ENCODE results near the gene DMAC2.
A peak's percentile ranks its signal among the peaks of the same experiment; 100 is the strongest.

Gene DMAC2

GRCh38 chr19:41462497-41462896 is 22.8 kb upstream of the DMAC2 start:
- no peaks in the 10 kb centered on the region for H3K36me3 ChIP-seq (ENCODE audit: control insufficient read depth in 2 of 2, insufficient read depth in 2 of 2, low read length in 2 of 2)
- H3K4me1 ChIP-seq (ENCODE audit: control insufficient read depth in 2 of 2, insufficient read depth in 2 of 2, low read length in 2 of 2) = no peaks in the 10 kb centered on the region
- H3K9ac ChIP-seq (ENCODE audit: low read depth in 1 of 2, low read length in 2 of 2) = no peak overlapping the region
- H3K9me3 ChIP-seq (ENCODE audit: control insufficient read depth in 2 of 2, low read length in 2 of 2) = no peaks in the 10 kb centered on the region
- no peak overlapping the region for H3K27ac ChIP-seq (ENCODE audit: low read depth in 2 of 2, low read length in 2 of 2)
- H3K27me3 ChIP-seq (ENCODE audit: control insufficient read depth in 2 of 2, insufficient read depth in 2 of 2, low read length in 2 of 2) = peaks cover 0 to 6% of the 10 kb centered on the region in 2 donors
- no peak overlapping the region for H3K4me3 ChIP-seq (ENCODE audit: low read length in 2 of 2)

GRCh38 chr19:41457241-41457640 is 17.5 kb upstream of the DMAC2 start:
- H3K9ac ChIP-seq (ENCODE audit: low read depth in 1 of 2, low read length in 2 of 2) = no peak overlapping the region
- H3K4me3 ChIP-seq (ENCODE audit: low read length in 2 of 2) = no peak overlapping the region
- no peaks in the 10 kb centered on the region for H3K4me1 ChIP-seq (ENCODE audit: control insufficient read depth in 2 of 2, insufficient read depth in 2 of 2, low read length in 2 of 2)
- H3K27me3 ChIP-seq (ENCODE audit: control insufficient read depth in 2 of 2, insufficient read depth in 2 of 2, low read length in 2 of 2) = peaks cover 0 to 7% of the 10 kb centered on the region in 2 donors
- H3K36me3 ChIP-seq (ENCODE audit: control insufficient read depth in 2 of 2, insufficient read depth in 2 of 2, low read length in 2 of 2) = no peaks in the 10 kb centered on the region
- no peak overlapping the region for H3K27ac ChIP-seq (ENCODE audit: low read depth in 2 of 2, low read length in 2 of 2)
- no peaks in the 10 kb centered on the region for H3K9me3 ChIP-seq (ENCODE audit: control insufficient read depth in 2 of 2, low read length in 2 of 2)

GRCh38 chr19:41456342-41456918 is 16.7 kb upstream of the DMAC2 start:
- no peaks in the 10 kb centered on the region for H3K9me3 ChIP-seq (ENCODE audit: control insufficient read depth in 2 of 2, low read length in 2 of 2)
- H3K4me1 ChIP-seq (ENCODE audit: control insufficient read depth in 2 of 2, insufficient read depth in 2 of 2, low read length in 2 of 2) = no peaks in the 10 kb centered on the region
- no peak overlapping the region for H3K4me3 ChIP-seq (ENCODE audit: low read length in 2 of 2)
- no peak overlapping the region for H3K27ac ChIP-seq (ENCODE audit: low read depth in 2 of 2, low read length in 2 of 2)
- H3K36me3 ChIP-seq (ENCODE audit: control insufficient read depth in 2 of 2, insufficient read depth in 2 of 2, low read length in 2 of 2) = no peaks in the 10 kb centered on the region
- peaks cover 0 to 7% of the 10 kb centered on the region in 2 donors for H3K27me3 ChIP-seq (ENCODE audit: control insufficient read depth in 2 of 2, insufficient read depth in 2 of 2, low read length in 2 of 2)
- H3K9ac ChIP-seq (ENCODE audit: low read depth in 1 of 2, low read length in 2 of 2) = no peak overlapping the region

DNA sequence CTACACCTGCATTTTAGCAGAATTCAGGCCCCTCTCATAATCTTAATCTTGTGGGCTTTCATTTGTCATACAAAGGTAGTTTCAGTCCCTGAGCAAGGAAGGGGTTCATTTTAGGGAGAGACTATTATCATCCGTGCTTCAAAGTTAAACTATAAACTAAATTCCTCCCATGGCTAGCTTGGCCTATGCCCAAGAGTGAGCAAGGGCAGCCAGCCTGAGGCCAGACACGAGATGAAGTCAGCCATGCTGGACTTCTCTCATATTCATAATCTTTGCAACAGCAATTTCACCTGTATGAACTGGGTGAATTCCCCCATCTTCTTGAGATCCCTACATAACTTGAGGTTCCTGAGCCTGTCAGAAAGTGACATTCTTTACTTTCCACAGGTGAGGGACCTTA is 16.2 kb upstream of the DMAC2 start:
- no peaks in the 10 kb centered on the region for H3K4me1 ChIP-seq (ENCODE audit: control insufficient read depth in 2 of 2, insufficient read depth in 2 of 2, low read length in 2 of 2)
- H3K27ac ChIP-seq (ENCODE audit: low read depth in 2 of 2, low read length in 2 of 2) = no peak overlapping the region
- H3K9ac ChIP-seq (ENCODE audit: low read depth in 1 of 2, low read length in 2 of 2) = no peak overlapping the region
- peaks cover 0 to 7% of the 10 kb centered on the region in 2 donors for H3K27me3 ChIP-seq (ENCODE audit: control insufficient read depth in 2 of 2, insufficient read depth in 2 of 2, low read length in 2 of 2)
- H3K9me3 ChIP-seq (ENCODE audit: control insufficient read depth in 2 of 2, low read length in 2 of 2) = no peaks in the 10 kb centered on the region
- H3K36me3 ChIP-seq (ENCODE audit: control insufficient read depth in 2 of 2, insufficient read depth in 2 of 2, low read length in 2 of 2) = no peaks in the 10 kb centered on the region
- H3K4me3 ChIP-seq (ENCODE audit: low read length in 2 of 2) = no peak overlapping the region

DNA sequence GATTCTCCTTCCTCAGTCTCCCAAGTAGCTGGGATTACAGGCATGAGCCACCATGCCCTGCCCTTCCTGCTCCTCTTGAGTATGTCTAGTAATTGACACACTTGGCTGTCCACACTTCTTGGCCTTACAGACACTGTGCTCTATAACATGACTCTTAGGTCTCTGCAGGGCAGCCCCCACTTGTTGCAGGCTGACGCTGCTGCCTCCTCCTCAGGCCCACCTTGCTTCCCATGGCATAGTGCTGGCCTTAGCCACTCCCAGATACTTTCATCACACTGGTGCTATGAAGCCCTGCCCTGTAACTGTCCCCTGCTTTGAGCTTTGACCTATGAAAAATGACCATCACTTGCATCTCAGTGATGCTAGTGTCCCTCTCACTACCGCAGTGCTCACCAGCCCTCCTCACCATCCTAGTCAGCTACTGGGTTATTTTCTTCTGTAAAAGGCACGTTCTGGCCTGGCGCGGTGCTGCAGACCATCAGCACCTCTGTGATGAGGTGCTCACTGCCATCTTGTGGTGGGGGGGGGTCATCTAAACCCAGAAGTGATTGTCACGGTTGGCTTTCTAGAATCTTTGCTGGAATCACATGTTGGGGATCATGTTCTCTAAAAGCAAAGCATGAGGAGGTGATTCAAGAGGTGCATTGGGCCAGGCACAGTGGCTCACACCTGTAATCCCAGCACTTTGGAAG is 13.0 kb upstream of the DMAC2 start:
- Histone ChIP-seq H3K4me1 (ENCODE audit: control insufficient read depth in 2 of 2, insufficient read depth in 2 of 2, low read length in 2 of 2) (no peaks in the 10 kb centered on the region), H3K9me3 (ENCODE audit: control insufficient read depth in 2 of 2, low read length in 2 of 2) (no peaks in the 10 kb centered on the region), H3K27me3 (ENCODE audit: control insufficient read depth in 2 of 2, insufficient read depth in 2 of 2, low read length in 2 of 2) (peaks cover 0 to 3% of the 10 kb centered on the region in 2 donors), H3K36me3 (ENCODE audit: control insufficient read depth in 2 of 2, insufficient read depth in 2 of 2, low read length in 2 of 2) (no peaks in the 10 kb centered on the region), H3K4me3 (ENCODE audit: low read length in 2 of 2) (no peak overlapping the region), H3K27ac (ENCODE audit: low read depth in 2 of 2, low read length in 2 of 2) (no peak overlapping the region), H3K9ac (ENCODE audit: low read depth in 1 of 2, low read length in 2 of 2) (no peak overlapping the region)

DNA sequence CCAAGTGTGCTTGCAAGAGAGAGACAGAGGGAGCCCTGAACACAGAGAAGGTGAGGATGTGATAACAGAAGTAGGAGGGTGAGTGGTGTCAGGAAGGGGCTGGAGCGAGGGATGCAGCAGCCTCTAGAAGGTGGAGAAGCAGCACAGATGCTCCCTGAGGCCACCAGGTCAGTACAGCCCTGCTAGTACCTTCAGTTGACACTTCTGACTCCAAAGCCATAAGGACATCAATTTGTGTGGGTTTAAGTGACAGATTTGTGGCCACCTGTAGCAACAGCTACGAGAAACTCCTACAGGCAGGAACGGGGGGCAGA is 10.1 kb upstream of the DMAC2 start:
- Histone ChIP-seq H3K4me1 (ENCODE audit: control insufficient read depth in 2 of 2, insufficient read depth in 2 of 2, low read length in 2 of 2) (no peaks in the 10 kb centered on the region), H3K9me3 (ENCODE audit: control insufficient read depth in 2 of 2, low read length in 2 of 2) (no peaks in the 10 kb centered on the region), H3K27ac (ENCODE audit: low read depth in 2 of 2, low read length in 2 of 2) (no peak overlapping the region), H3K9ac (ENCODE audit: low read depth in 1 of 2, low read length in 2 of 2) (no peak overlapping the region), H3K36me3 (ENCODE audit: control insufficient read depth in 2 of 2, insufficient read depth in 2 of 2, low read length in 2 of 2) (no peaks in the 10 kb centered on the region), H3K4me3 (ENCODE audit: low read length in 2 of 2) (no peak overlapping the region), H3K27me3 (ENCODE audit: control insufficient read depth in 2 of 2, insufficient read depth in 2 of 2, low read length in 2 of 2) (peaks cover 3 to 4% of the 10 kb centered on the region in 2 donors)

- Histone ChIP-seq H3K9me3 (ENCODE audit: control insufficient read depth in 2 of 2, low read length in 2 of 2) (no peaks in the 10 kb centered on the region), H3K9ac (ENCODE audit: low read depth in 1 of 2, low read length in 2 of 2) (peak overlapping the region in 1 of 2 donors; percentile 24), H3K27ac (ENCODE audit: low read depth in 2 of 2, low read length in 2 of 2) (no peak overlapping the region)
Observed at GRCh38 chr19:41449079-41449864, 9.6 kb upstream of the DMAC2 start.

DNA sequence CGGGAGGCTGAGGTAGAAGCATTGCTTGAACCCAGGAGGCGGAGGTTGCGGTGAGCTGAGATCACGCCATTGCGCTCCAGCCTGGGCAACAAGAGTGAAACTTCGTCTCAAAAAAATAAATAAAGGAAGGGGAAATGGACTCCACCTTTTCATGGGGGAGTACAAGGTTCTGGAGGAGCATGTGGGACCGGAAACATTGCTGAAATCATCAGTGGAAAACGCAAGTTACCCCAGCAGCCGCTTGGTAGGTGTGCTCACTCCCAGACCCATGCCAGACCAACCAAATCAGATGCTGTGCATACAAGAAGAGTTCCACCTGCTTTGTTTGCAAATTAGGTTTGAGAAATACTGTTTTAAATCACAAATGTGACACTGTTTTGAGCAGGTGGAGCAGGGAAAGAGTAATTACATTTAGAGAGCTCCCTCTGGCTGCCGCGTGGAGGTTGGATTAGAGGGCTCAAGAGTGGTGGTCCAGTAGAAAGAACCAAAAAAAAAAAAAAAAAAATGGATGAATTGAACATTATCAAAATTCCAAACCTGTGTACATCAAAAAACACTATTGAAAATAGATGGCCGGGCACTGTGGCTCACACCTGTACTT is 8.1 kb upstream of the DMAC2 start:
- no peaks in the 10 kb centered on the region for H3K9me3 ChIP-seq (ENCODE audit: control insufficient read depth in 2 of 2, low read length in 2 of 2)
- peaks cover 3 to 4% of the 10 kb centered on the region in 2 donors for H3K27me3 ChIP-seq (ENCODE audit: control insufficient read depth in 2 of 2, insufficient read depth in 2 of 2, low read length in 2 of 2)
- no peaks in the 10 kb centered on the region for H3K36me3 ChIP-seq (ENCODE audit: control insufficient read depth in 2 of 2, insufficient read depth in 2 of 2, low read length in 2 of 2)
- H3K27ac ChIP-seq (ENCODE audit: low read depth in 2 of 2, low read length in 2 of 2) = no peak overlapping the region
- no peak overlapping the region for H3K9ac ChIP-seq (ENCODE audit: low read depth in 1 of 2, low read length in 2 of 2)
- H3K4me1 ChIP-seq (ENCODE audit: control insufficient read depth in 2 of 2, insufficient read depth in 2 of 2, low read length in 2 of 2) = no peaks in the 10 kb centered on the region
- H3K4me3 ChIP-seq (ENCODE audit: low read length in 2 of 2) = no peak overlapping the region

More at GRCh38 chr19:41449079-41449864, 9.6 kb upstream of the DMAC2 start:
- Histone ChIP-seq H3K4me3 (ENCODE audit: low read length in 2 of 2) (peak overlapping the region in 1 of 2 donors; percentile 31), H3K36me3 (ENCODE audit: control insufficient read depth in 2 of 2, insufficient read depth in 2 of 2, low read length in 2 of 2) (no peaks in the 10 kb centered on the region), H3K4me1 (ENCODE audit: control insufficient read depth in 2 of 2, insufficient read depth in 2 of 2, low read length in 2 of 2) (no peaks in the 10 kb centered on the region), H3K27me3 (ENCODE audit: control insufficient read depth in 2 of 2, insufficient read depth in 2 of 2, low read length in 2 of 2) (peaks cover 3 to 4% of the 10 kb centered on the region in 2 donors)

GRCh38 chr19:41445575-41445974 is 5.9 kb upstream of the DMAC2 start:
- Histone ChIP-seq H3K9ac (ENCODE audit: low read depth in 1 of 2, low read length in 2 of 2) (no peak overlapping the region), H3K36me3 (ENCODE audit: control insufficient read depth in 2 of 2, insufficient read depth in 2 of 2, low read length in 2 of 2) (no peaks in the 10 kb centered on the region), H3K27me3 (ENCODE audit: control insufficient read depth in 2 of 2, insufficient read depth in 2 of 2, low read length in 2 of 2) (peaks cover 3 to 4% of the 10 kb centered on the region in 2 donors), H3K4me1 (ENCODE audit: control insufficient read depth in 2 of 2, insufficient read depth in 2 of 2, low read length in 2 of 2) (no peaks in the 10 kb centered on the region), H3K4me3 (ENCODE audit: low read length in 2 of 2) (no peak overlapping the region), H3K9me3 (ENCODE audit: control insufficient read depth in 2 of 2, low read length in 2 of 2) (no peaks in the 10 kb centered on the region), H3K27ac (ENCODE audit: low read depth in 2 of 2, low read length in 2 of 2) (no peak overlapping the region)

Data from mucosa of rectum (tissue), 2 donors.